Stimulated activated CD8-positive, alpha-beta memory T cell treated with anti-CD3 and anti-CD28 coated beads, Interleukin-12 subunit alpha, Interleukin-12 subunit beta, amount 100 ng/mL, for 4 hours (primary cell): ENCODE measurements around the gene NOS1AP.

ENCODE experiments used
- DNase-seq: peaks from one replicate; pipeline ENCODE4 v3.0.0-alpha.2; 2020; ENCODE audit warnings: low read depth

NOS1AP gene

DNA sequence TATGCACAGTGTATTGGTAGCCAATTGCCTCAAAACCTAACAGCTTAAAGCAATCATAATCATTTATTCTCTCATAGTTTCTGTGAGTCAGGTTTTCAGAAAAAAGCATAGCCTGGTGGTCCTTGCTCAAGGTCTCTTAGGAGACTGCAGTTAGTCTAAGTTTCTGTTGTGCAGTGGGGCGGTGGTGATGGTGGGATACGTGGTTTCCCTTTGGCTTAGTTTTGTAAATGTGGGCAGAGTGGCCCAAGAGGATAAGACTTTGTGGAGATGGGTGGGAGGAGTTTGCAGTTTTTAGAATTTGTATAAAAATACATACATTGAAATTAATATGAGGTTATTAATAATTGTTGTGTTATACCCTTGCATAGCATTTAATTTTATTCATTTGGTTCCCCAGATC is 68.6 kb downstream of the NOS1AP start:
- no peak for DNase-seq

DNA sequence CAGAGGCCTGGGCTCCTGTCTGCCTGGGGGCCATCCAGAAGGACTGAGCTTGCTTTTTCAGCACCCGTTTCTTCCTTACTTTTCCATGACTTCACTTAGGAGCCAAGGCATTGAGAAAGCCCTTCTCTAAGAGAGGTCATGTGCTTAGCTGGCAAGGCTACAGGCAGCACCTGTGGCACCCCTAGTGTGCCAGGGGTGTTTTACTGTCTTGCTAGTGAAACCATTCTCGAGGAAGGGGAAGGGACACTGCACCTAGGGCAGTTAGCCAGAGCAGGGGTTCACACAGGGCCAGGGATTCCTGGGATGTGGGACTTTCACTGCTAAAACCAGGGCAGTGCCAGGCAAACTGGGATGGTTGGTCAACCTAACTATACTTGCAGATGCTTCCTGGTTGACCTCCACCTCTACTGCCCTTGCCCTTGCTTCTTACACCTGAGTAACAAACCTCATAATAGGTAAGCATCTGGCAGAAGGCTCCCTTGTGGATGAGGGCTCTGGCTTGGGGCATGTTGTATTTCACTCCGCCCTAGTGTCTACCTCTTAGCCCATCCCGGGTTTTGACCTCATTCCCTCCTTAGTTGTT is 69.2 kb downstream of the NOS1AP start:
- no peak for DNase-seq

GRCh38 chr1:162139211-162139610 is 69.7 kb downstream of the NOS1AP start:
- DNase-seq: no peak

DNA sequence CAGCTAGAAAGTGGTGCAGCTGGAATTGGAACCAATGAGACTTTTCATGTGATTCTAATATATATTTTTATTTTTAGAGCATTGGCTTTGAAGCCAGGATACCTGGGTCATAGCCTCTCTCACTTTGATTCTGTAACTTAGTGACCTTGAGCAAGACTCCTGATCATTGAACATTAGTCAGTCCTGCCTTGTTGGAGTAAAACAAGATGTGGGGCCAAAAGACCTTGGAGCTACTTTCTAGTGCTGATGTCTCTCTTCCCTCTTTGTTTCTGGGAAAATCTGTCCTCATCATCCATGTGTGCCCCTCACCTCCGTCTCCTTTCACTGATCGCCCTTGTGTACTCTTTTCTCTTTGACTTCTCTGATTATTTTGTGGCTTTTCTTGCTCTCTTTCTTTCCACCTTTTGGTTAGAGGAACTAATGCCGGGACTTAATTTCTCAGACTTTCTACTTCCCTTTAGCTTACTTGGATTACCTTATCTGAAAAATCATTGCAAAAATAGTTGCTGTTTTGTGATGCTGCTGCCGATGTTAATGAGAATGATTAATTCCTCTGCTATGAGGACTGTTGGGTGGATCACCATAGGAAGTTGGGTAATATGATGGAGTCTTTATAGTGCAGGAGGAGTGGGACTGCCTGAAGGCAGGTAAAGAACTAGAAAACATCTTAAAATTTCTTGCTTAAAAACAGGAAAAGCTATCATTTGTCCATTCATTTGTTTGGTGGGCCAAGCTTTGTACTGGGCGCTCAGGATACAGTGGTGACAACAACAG is 72.0 kb downstream of the NOS1AP start:
- no peak for DNase-seq

- no peak for DNase-seq
These were observed 73.5 kb downstream of the NOS1AP start for GRCh38 chr1:162142968-162143367.

DNA sequence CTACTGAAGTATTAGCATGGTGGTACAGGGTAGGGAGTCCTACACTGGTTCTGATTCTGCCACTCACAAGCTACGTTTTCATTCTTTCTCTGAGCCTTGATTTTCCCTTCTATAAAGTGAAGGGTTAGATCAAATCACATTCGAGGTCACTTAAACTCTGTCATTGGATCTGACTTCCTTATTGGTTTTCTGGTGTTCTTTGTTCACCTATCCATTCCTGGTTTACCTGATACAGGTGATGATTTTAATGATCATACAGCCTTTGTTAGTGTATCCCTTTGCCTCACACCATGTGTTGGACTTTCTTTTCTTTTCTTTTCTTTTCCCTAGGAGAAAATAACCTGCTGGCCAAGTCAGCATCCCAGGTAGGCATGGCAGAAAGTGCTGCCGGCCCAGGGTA is 74.8 kb downstream of the NOS1AP start:
- DNase-seq: no peak

GRCh38 chr1:162144853-162145252 is 75.4 kb downstream of the NOS1AP start:
- DNase-seq: no peak

GRCh38 chr1:162145280-162145965 is 75.9 kb downstream of the NOS1AP start:
- no peak for DNase-seq

- DNase-seq: no peak
These were observed 76.6 kb downstream of the NOS1AP start for GRCh38 chr1:162145966-162146696.

GRCh38 chr1:162147760-162148159 is 78.3 kb downstream of the NOS1AP start:
- DNase-seq: no peak

DNA sequence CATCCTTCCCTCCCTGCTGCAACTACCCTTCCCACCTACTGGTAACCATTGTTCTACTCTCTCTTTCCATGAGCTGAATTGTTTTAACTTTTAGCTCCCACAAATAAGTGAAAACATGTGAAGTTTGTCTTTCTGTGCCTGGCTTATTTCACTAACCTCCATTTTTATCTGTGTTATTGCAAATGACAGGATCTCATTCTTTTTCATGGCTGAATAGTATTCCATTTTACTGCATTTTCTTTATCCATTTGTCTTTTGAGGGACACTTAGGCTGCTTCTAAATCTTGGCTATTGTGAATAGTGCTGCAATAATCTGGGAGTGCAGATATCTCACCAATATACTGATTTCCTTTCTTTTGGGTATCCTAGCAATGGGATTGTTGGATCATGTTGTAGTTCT is 80.6 kb downstream of the NOS1AP start:
- no peak for DNase-seq

DNA sequence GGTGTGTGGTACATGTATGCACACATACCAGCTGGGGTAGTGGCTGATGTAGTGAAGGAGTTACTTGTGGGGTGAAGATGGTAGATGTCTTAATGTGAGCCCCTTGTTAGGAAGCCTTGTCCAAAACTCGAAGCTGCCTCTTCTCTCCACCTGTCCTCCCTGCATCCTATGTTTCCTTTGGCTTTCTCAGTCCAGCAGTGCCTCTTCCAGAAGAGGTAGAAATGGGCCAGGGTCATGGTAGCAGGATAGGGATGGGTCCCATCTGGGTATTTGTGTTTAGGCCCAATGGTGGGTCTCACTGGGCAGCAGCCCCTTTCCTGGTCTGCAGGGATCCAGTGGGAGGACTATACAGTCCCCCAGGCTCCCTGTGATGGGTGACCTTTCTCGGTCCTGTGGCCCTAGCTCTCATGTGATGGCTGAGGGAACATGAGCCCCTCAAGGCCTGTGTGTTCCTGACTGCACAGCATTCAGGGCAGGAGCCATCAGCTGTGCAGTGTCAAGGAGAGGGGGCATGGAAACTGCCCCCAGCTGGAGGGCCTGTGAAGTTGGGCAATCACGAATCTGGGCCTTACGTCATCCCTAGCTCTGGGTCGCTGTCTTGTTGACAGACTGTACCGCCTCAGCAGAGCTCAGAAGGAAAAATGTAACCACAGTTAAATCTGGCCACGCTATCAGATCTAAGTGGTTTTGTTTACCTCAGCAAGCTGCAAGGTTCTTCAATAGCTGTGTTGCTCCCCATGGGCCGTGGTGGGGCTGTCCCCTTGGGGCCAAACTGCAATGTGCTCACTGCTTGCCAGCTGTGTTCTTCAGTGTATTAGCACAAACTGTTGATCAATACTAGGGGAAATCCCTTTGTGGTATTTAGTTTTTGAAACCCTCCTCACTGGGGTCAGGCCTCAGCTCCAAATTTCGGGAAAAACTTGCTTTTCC is 82.7 kb downstream of the NOS1AP start:
- no peak for DNase-seq

DNA sequence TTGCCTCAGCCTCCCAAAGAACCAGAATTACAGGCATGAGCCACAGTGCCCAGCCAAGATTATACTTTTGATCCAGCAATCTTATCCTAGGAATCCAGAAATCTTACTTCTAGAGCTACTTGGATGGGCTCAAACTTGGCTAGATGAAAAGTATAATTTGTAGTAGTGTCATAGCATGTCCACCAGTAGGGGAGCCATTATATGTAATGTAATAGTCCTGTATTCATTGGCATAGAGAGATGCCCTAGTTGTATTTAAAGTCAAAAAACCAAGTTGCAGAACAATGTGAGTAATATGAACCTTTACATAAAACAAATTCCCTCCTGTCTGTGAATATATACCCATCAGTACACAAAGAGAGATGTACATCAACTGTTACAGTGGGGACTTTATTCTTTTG is 83.9 kb downstream of the NOS1AP start:
- DNase-seq: no peak

DNA sequence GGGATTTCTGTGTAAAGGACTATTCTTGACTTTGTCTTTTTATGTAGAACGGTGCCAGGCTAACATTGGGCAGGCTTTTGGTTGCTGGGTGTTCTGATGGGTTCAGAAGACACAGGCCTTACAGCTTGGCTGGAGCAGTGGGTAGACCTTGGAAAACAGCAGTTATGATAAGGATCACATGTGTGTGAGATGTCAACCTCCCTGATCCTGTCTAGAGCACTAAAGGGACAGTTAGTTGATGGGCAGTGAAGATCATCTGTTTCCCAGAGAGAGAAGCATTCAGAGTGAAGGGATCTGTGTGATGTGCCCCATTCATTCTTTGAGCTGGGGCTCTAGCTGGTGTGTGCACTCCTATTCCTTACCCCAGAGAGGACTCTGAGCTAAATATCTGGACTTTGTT is 88.0 kb downstream of the NOS1AP start:
- DNase-seq: no peak

DNA sequence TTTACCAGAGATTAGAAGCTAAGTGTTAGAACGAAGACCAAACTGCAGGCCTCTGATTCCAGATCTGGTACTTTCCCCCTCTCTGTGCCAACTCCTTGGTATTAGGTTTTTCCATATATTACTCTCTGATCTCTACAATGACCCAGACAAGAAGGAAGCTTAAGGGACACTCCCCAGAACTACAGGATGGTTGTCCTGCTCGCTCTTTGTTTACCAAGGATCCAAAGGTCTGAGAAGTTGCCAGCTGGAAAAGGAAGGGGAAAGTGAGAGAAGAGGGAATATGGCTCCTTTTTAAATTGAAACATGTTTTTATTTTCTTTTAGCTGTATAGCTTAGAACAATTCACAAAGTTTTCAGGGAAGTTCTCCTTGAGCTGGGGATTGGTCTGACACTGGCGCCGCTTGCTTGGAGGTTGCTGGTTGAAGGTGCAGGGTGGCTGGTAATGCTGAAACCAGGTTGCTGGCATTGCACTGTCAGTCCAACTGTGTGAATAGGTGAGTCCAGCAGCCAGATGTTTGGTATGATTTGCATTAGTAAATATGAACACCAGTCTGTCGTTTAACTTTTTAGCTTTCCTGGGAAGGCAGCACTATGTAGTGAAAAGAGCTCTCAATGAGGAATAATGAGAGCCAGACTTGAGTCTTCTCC is 89.3 kb downstream of the NOS1AP start:
- no peak for DNase-seq

DNA sequence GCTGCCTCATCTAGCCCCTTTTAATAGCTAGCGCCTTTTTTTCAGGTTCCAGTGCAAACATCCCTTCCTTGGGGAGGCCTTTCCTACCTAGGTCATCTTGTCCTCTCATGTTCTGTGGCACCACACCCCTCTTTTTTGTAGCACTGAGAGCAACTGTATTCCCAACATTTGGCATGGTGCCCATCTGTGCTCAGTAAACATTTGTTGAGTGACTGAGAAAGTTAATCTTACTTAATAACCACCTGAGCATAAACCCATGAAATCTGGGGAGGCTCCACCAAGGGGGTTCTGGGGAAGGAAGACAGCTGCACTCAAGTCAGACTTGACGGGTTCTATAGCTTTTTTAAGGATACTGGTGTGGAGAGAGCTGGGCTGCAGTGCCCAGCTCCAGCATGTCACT is 90.0 kb downstream of the NOS1AP start:
- DNase-seq: no peak

GRCh38 chr1:162161916-162162550 is 92.5 kb downstream of the NOS1AP start:
- no peak for DNase-seq

GRCh38 chr1:162165528-162165927 is 96.0 kb downstream of the NOS1AP start:
- no peak for DNase-seq

- DNase-seq: no peak
These were observed 97.6 kb downstream of the NOS1AP start for GRCh38 chr1:162166917-162167615.

GRCh38 chr1:162168261-162168660 is 98.8 kb downstream of the NOS1AP start:
- DNase-seq: no peak
